Measurements from ENCODE around the gene SPATA6L.
A peak's percentile ranks its signal among the peaks of the same experiment; 100 is the strongest.
"Not testable (repeated sequence)": the region's sequence is repeated elsewhere in the genome, so short reads cannot be mapped to it uniquely, and the experiment has no call there.

Gene SPATA6L

DNA sequence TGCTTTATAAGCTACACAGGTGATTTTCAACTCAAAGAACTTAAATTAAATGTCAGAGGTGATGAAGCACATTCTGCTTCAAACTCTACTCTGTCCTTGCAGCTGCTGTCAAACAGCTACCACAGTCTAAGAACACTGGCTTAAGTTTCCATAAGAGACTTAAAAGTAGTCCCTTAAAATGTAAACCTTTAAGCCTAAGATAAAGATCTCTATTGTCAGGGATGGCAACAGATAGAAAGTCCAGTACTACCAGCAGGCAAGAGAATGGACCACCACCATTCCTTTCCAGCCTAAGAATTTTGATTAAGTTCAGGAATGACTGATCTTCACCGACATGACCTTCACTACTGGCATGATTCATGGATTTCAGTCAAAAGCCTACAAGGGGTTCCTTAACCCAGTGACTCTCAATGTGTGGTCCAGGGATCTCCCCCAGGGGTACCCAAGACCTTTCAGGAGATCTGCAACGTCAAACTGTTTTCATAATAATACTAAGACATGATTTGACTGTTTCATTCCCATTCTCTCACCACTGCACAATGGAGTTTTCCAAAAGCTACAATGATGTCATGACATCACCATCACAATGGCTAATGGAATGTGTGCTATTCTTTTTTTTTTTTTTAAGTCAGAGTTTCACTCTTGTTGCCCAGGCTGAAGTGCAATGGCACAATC lies 45.3 kb downstream of the SPATA6L start:
- DNase-seq, result no peak

DNA sequence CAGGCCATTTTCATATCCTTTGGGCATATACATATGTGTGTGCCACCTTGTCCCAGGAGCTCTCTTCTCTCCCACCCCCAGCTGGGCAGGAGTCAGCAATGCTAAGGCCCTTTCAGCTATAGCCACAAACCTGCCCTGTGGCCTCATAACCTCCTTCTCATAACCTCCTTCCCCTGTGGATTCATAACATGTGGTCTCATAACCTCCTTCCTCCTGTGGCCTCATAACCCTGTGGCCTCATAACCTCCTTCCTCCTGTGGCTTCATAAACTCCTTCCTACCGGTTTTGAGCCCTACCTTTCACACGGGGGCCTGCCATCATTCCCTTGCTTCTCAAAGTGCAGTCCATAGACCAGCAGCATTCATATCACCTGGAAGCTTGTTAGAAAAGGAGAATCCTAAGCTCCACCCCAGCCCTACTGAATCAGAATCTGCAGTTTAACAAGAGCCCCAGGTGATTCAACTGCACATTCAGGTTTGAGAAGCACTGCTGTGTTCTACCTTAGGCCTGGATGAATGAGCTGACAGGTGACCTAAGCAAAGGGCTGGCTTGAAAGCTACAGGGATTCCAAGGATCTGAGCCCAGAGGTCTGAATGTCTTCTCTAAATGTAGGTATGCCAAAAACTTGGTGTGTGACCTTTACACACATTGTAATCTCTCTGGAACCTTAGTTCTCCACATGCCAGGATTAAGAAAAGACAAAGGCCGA lies 46.1 kb downstream of the SPATA6L start:
- DNase-seq, result no peak

DNA sequence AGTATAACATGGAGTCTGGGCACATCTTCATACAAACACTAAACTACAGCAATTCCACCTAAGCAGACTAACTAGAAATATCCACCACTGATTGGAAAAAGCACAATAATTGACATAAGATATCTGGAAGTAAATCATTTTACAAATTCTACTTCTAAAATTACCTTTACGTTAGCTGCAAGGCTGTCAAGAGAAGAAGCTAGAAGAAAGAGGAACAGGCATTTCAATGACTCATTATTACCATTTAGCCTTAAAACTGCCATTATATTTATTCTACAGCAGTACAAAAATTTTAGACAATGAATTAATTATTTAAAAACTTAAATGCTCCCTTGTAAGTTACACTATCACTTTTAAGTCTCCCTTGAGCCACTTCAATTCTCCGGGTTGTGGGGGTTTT lies 47.6 kb downstream of the SPATA6L start:
- DNase-seq, result no peak

DNA sequence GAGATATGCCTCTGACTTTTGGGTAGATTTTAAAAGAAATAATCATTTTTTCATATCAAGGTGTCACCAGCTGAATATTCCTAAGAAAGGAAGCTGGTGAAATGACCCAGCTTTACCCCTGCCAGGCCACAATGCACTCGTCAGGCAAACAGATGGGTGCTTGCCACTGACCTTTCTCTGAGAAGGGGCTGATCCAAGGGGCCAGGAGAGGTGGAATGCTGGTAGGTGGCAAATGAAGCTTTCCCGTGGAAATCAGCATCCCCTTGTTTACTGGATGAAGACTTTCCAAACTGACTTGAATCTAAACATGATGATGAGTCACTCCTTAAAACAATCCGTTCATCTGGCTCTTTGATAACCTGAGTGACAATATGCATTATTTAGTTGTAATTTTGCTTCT lies 48.5 kb downstream of the SPATA6L start:
- no peak for DNase-seq

DNA sequence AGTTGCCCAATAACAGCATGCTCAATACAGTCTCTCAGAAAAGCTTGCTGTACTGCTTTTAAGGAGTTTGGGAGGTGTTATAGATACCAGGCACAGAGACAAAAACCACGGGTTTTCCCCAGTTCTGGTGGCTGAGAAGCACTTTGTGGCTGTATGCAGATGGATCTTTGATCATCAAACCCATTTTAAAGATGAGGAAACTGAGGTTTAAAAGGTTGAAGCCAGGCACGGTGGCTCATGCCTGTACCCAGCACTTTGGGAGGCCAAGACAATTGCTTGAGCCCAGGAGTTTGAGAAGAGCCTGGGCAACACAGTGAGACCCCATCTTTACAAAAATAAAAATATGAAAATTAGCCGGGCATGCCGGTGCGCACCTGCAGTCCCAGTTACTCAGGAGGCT lies 50.5 kb downstream of the SPATA6L start:
- DNase-seq, result no peak

DNA sequence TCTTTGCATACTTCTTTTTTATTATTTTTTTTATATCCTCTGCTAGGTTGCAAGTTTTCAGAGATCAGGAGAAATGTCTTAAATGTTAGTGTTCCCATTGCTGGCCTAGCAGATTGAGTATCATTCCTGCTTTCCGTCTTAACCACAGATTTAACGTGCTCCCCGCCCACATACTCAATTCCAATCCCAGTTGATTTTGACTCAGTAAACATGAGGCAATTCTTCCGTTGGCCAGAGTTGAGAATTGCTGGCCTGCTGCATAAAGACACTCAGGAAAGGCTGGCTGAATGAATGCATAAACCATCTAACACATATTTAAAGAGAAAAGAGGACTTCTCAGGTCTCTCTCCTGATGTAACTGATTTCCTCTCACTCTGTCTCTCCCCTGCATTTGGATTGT lies 51.0 kb downstream of the SPATA6L start:
- no peak for DNase-seq

DNA sequence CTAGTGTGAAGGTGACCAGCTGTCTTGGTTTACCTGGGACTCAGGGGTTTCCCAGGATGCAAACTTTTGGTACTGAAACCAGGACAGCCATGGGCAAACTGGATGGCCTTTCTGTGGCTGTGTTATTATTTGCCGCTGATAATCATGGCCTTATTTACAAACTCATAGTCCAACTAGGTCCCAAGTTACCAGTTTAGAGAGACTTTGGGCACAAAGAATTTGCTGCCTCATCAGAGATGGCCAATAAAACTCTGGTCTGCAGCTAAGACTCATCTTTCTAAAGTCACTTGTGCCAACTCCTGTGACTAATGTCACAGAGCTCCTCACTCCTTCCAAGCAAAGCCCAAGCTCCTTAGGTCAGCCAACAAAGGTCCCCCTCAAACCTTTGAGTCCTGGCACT lies 51.7 kb downstream of the SPATA6L start:
- DNase-seq, result no peak

DNA sequence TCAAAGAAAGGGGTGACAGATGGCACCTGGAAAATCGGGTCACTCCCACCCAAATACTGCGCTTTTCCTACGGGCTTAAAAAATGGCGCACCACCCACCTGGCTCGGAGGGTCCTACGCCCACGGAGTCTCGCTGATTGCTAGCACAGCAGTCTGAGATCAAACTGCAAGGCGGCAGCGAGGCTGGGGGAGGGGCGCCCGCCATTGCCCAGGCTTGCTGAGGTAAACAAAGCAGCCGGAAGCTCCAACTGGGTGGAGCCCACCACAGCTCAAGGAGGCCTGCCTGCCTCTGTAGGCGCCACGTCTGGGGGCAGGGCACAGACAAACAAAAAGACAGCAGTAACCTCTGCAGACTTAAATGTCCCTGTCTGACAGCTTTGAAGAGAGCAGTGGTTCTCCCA lies 60.2 kb downstream of the SPATA6L start:
- DNase-seq, result not testable (repeated sequence)

DNA sequence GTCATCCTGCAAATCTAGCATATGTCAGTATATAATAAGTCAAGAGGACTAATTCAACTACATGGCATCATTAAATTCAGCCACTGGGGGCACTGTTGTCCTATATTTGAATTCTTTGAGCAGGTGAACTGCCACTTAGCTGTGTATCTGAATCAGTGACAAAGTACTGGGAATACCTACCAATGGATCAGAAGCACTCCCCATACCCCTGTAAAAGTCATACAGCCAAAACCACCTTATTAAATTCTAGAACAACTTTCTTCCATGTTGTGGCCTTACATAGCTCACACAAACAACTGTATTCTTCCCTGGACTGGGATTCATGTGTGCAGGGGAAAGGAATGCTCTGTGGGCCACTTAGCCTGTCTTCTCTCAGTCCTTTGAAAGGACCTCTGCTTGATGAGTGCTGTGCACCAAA lies 61.6 kb downstream of the SPATA6L start:
- DNase-seq, result peak; percentile 35 to 38

DNA sequence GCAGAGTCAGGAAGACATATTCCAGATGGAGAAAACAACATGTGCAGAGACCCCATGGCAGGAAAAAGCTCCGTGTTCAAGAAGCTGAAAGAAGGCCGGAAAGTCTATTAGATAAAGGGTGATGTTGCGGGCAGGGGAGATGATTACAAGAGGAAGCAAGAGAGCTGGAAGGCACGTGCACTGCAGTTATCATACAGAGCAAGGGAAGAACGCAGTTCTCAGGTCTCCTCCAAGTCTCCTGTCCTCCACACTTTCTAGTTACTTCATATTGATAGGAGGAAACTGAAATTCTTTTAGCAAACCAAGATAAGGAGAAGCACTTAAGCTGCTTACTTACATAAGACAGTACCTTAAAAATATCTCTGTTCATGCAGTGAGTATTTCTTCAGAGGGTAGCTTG lies 62.5 kb downstream of the SPATA6L start:
- no peak for DNase-seq

DNA sequence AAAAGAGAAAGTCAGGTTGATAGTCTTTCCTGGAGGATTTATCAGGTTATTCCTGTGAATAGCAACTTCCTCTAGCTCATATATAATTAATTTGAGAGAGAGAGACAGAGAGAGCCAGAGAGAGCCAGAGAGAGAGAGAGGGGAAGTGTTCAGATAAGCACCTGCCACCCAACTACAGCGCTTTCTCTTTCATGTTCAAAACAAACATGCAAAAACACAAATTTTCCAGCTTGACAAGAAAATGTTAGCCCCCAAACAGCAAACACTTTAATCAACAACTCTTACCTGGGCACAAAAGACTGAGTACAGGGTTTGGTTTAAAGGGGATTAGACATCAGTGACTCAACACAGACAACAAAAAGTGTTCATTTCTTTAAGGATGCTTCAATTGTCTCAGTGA lies 65.9 kb downstream of the SPATA6L start:
- DNase-seq, result no peak

DNA sequence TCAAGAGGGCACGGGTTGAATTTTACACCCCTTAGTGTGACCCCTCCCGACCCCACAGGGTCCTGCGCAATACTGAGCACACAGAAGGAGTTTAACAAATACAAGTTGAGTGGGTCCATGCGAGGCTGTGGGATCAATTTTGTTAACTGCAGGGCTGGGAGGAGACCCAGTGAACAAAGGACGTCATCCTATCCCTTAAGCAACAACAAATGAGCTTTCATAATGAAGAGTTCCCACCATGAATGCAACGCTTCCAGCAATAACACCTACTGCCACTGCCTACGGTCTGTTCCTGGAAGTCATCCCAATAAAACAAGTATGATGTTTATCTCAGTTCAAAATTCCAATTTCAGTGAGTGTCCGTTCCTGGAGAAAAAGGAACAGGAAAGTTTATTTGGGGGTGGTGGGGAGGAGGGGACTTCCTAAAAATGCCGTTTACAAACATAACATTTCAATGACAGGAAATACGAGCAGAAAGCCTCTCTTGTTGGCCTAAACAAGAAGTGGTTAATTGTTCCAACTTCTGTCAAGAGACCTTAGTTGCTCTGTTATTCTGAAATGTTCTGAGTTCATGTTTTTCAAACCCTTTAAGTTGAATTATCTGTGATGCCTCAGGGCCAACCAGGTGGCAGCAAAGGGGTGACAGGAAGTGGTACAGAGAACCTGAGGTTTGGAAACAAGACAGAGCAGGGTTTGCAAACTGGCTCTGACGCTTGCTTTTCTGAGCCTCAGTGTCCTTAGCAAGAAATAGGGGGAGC lies 69.9 kb downstream of the SPATA6L start:
- peak in 1 of 2 experiments; percentile 42 for DNase-seq

DNA sequence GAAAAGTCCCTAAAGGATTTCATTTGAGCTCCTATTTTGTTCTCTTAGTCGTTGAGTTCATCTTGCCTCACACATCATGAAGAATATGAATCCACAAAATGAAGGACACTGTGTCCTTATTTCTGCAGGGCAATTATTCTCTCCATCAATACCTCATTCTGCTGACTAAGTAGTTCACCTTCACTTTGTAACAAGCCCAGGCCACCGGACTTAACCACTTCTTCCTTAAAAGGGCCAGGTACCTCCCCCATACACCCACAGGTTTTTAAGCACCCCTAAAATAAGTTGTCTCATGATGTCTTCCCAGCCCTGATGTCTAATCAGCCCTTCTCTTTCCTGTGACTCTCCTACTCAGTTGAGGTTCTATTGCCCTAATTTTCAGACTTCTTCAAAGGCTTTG lies 71.3 kb downstream of the SPATA6L start:
- DNase-seq, result no peak

DNA sequence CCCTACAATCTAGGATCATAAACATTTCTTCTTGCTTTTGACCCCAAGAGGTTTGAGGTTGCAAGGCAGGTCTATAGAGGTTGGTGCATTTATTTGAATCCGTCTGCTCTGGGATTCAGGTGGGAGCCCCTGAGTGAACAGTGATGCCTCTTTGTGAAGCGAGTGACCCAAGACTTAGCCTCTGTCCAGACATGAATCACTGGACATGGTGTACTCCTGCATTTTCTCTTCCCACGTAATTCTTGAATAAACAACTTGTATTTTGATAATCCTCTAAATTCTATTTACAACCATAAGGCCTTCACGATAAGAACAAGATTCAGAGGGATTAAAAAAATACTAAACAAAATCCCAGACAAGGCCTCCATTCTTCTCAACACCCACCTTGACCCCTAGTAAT lies 71.7 kb downstream of the SPATA6L start:
- DNase-seq, result no peak

DNA sequence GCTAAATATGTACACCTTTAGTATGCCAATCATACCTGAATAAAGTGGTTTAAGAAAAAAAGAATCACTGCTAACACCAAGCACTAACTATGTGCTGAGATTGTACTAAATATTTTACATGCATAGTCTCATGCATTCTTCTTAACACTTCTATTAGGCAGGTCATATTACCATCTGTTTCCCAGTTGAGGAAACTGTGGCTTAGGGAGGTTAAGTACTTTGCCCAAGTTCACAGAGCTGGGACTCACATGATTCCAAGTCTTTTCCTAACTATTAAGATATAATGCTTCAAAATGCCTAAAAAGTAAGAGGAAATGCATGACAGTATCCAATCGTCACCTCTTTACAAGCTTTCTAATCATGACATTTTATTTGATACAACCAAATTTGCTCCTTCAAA lies 73.4 kb downstream of the SPATA6L start:
- DNase-seq, result no peak

DNA sequence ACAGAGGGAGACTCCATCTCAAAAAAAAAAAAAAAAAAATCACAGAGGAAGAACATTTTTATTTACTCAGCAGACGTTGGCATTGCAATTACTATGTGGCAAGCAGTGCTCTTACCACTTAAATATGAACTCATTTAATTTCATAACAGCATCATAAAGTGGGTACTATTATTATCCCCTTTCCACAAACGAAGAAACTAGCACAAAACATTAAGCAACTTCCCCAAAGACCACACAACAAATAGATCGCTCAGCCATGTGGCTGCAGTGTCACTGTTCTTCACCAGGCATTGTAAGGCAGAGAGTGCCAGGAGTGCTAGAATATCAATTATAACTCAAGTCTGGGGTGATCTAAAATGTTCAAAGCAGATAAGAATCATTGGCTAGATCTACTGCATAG lies 74.0 kb downstream of the SPATA6L start:
- DNase-seq, result no peak

DNA sequence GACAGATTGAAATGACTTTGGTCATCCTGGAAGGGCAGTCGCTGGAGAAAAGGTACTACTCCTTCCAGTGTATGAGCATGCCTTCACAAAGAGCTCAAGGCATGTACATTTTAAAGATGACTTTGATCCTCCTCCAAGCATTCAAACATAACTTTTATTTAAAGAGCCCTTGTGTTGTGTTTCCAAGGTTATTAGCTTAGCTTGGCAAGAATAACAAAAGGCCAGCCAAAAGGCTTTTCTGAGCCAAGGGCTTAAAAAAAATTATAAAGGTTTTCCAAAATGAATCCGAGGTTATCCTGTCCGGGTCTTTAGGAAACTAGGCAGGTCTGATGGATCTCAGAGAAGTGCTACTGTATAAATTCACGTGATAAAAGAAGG lies 75.2 kb downstream of the SPATA6L start:
- DNase-seq, result no peak

DNA sequence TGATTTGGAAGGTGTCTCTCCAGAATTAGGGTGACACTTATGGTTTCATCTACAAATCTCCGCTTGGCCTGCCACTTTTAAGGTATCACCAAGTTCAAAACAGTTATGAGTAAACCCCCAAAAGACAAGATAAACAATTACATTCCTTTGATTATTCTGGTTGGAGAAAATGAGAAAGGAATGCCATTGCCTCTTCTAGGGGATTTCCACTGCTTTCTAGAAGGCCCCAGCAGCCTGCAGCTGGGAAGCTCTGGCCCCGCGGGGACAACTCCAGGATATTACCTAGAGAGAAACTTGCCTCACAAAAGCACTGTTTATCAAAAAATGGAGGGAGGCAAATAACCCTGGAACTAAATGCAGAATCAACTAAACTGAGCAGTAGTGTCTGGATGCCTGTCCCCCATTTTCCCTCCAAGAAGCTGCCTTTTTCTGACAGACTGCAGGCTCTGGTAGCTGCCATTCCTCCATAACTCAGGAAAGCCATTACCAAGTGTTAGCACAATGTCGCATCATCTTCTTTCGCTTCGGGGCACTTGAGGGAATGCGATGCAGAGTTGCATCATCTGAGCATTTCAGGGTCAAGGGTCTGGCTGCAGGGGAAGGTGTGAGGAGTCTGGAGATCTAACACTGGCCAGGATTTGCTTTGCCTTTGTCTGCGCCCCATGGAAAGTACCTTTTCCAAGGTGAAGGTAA lies 75.7 kb downstream of the SPATA6L start:
- DNase-seq, result no peak

DNA sequence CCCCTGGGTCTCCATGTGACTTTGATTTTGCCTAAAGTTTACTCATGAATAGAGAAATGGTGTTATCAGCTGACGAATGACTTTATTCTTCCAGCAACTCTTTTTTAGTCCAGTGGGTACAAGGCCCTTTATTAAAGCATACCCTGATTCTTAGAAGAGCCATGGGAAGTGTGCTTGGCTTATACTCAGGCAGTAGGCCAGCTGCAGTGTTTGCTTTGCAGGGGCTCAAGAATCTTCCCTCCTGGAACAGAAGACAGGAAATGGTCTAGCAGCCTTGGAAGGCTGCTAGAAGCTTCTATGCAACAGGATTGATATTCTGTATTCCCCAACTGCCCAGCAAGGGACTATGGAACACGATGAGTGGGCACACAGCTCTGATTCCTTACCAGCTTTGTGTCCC lies 77.6 kb downstream of the SPATA6L start:
- DNase-seq, result no peak

DNA sequence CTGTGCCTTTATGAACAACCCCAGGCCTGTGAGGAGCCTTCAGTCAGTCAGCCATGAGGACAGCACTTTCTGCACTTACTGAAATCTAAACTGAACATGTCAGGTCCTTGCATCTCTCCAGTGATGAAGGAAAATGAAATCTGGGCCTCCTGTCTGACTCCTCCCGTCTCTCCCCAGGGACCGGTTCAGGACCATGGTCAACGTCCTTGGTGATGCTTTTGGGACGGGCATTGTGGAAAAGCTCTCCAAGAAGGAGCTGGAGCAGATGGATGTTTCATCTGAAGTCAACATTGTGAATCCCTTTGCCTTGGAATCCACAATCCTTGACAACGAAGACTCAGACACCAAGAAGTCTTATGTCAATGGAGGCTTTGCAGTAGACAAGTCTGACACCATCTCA lies 81.1 kb downstream of the SPATA6L start:
- no peak for DNase-seq

DNA sequence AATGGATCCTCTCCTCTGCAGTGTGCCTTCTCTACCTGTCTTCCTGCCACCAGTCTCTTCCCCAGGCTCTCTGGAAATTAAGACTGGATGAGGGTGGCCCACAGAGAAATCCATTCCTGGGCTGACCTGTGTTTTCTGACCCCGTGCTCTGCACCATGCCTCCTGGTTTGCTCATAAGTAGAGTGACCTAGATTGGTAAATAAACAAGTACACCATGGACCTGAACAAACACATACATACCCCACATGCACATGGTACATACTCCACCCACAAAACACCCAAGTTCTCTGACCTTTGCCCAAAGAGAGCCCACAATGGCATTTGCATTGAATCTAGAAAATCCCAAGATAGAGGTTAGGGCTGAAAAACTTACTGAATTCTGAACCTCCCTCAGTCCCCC lies 81.6 kb downstream of the SPATA6L start:
- DNase-seq, result no peak

DNA sequence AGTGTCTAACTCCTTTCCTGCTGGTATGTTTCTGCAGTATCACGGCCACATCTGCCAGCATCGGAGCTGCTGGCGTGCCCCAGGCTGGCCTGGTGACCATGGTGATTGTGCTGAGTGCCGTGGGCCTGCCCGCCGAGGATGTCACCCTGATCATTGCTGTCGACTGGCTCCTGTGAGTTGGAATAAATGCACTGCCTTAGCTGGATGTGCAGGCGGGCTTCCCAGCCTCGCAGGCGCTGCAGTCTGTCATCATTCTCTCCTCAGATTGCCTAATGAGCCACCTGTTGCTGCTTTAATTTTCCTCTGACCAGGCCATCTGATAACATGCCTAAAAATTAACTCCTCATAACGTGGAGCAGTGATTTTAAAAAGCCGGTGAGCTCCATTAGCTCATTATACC lies 83.3 kb downstream of the SPATA6L start:
- no peak for DNase-seq

DNA sequence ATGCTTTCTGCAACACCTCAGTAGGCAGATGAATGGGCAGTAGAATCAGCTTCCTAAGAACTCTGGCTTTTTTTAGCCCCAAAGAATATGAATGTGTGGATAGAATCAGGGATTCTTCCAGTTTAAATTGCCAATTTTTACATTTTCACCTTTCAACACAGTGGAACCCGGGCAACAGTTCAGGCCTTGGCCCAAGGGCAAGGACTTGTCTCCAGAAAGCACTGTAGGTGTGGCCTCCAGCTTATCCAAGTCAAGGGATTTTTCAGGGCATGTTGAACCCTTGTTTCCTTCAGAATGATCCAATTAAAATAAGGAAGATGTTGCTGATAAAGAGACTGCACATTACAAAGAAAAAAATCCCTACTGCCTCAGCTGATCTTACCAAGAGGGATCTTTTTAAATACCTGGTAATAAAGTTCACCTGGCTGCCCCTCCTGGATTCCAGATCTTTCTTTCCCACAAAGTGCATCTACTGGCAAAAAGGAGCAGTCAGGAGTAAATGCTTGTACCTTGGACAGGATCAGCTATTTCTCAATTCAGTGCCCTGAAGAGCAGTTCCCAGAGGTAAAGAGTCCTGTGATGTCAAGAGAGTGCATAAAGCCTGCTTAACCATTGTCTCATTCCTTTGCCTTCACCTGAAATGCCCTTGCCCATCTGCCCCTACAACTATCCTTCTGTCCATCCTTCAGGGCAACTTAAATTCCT lies 84.3 kb downstream of the SPATA6L start:
- no peak for DNase-seq
